ENCODE data around the gene CST3.
A peak's percentile ranks its signal among the peaks of the same experiment; 100 is the strongest.

DNA sequence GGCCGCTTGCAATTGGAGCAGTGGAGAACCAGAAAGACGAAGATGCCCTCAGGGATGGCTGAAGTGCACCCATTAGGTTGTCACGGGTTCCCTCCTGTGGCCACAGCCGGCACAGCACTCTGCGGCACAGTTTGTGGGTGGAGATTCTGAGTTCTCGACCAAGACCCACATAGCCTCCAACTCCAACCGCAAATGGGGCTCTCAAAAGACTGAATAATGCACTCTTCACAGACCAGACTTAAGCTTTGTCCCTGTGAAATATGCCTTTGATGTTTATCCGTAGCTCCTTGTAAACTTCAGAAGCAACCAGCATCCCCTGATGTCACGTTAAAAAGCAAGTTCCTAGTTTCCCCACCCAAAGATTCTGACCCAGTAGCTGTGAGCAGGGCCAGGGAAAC is 31.1 kb downstream of the CST3 start:
- TF ChIP-seq, protein P1, sequence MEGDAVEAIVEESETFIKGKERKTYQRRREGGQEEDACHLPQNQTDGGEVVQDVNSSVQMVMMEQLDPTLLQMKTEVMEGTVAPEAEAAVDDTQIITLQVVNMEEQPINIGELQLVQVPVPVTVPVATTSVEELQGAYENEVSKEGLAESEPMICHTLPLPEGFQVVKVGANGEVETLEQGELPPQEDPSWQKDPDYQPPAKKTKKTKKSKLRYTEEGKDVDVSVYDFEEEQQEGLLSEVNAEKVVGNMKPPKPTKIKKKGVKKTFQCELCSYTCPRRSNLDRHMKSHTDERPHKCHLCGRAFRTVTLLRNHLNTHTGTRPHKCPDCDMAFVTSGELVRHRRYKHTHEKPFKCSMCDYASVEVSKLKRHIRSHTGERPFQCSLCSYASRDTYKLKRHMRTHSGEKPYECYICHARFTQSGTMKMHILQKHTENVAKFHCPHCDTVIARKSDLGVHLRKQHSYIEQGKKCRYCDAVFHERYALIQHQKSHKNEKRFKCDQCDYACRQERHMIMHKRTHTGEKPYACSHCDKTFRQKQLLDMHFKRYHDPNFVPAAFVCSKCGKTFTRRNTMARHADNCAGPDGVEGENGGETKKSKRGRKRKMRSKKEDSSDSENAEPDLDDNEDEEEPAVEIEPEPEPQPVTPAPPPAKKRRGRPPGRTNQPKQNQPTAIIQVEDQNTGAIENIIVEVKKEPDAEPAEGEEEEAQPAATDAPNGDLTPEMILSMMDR (IDR thresholded peaks at IDR 0.05) = peak; percentile 77
- TF ChIP-seq EZH2 (IDR thresholded peaks at IDR 0.05; ENCODE audit: borderline replicate concordance, insufficient read depth, low read depth, low read length, poor library complexity, severe bottlenecking) = no peak

Measured in B cell (primary cell).